HepG2 (cell line): ENCODE results near the gene PPM1H. TPM values are rescaled to one million over a fixed set of nuclear protein-coding genes. Genes with fewer than 3 reads are reported as not detected.
A peak's percentile ranks its signal among the peaks of the same experiment; 100 is the strongest.

Source experiments
- MATR3 ChIP-seq: sonication (generic); formaldehyde crosslinking; IDR thresholded peaks from 2 replicates; pipeline ENCODE4 v1.4.0; 2020; ENCODE audit warnings: missing genetic modification reagents
- NR2F1 ChIP-seq, 2 experiments: fragments of 450-650 bp in 1 of 2; formaldehyde crosslinking in 1 of 2; IDR thresholded peaks; 2 replicates each; pipeline versions ENCODE4 v1.5.0 to v1.6.1; 2016 to 2020; ENCODE audit warnings: mild to moderate bottlenecking in 1 of 2, missing compliant biosample characterization in 1 of 2, missing genetic modification reagents in 1 of 2, moderate library complexity in 1 of 2
- SETDB1 ChIP-seq: sonication (generic); formaldehyde crosslinking; IDR thresholded peaks from 2 replicates; pipeline ENCODE4 v1.5.1; 2020; ENCODE audit warnings: missing genetic modification reagents, mild to moderate bottlenecking, borderline replicate concordance
- SMARCE1 ChIP-seq: fragments of 450-650 bp; IDR thresholded peaks from 2 replicates; pipeline ENCODE4 v1.6.1; 2017; ENCODE audit warnings: borderline replicate concordance
- SRSF9 ChIP-seq: fragments of 200-400 bp; formaldehyde crosslinking; IDR thresholded peaks from 2 replicates; pipeline ENCODE4 v1.6.1; 2018; ENCODE audit warnings: borderline replicate concordance, mild to moderate bottlenecking, low read depth, low read length; ENCODE audit not compliant: insufficient read depth, poor library complexity, severe bottlenecking
- SRY ChIP-seq: sonication (generic); formaldehyde crosslinking; IDR thresholded peaks from 2 replicates; pipeline ENCODE4 v1.8.0; 2022; ENCODE audit warnings: mild to moderate bottlenecking, missing genetic modification reagents
- ZFP37 ChIP-seq: sonication (generic); formaldehyde crosslinking; IDR thresholded peaks from 2 replicates; pipeline ENCODE4 v1.4.0; 2020; ENCODE audit warnings: missing genetic modification reagents, borderline replicate concordance
- ZNF264 ChIP-seq: sonication (generic); formaldehyde crosslinking; IDR thresholded peaks from 2 replicates; pipeline ENCODE4 v1.4.0; 2020; ENCODE audit warnings: missing genetic modification reagents
- ZNF34 ChIP-seq: sonication (generic); formaldehyde crosslinking; IDR thresholded peaks from 2 replicates; pipeline ENCODE4 v1.4.0; 2020; ENCODE audit warnings: mild to moderate bottlenecking, missing genetic modification reagents, borderline replicate concordance
- ZNF577 ChIP-seq: sonication (generic); formaldehyde crosslinking; IDR thresholded peaks from 2 replicates; pipeline ENCODE4 v1.4.0; 2020; ENCODE audit warnings: mild to moderate bottlenecking, low read depth, missing genetic modification reagents, borderline replicate concordance
- ZNF746 ChIP-seq: sonication (generic); formaldehyde crosslinking; IDR thresholded peaks from 2 replicates; pipeline ENCODE4 v1.8.0; 2022; ENCODE audit warnings: mild to moderate bottlenecking, missing genetic modification reagents
- polyA plus RNA-seq, 8 experiments: library from polyadenylated mRNA; depleted of rRNA in 3 of 8; stranded (reverse) in 7 of 8; unstranded in 1 of 8; fragments of >200 nt; fragmentation: Illumina TruSeq in 4 of 8; extraction: Trizol in 4 of 8; gene quantifications; 2 replicates each; pipeline versions ENCODE4 v1.2.1 to v1.2.3, GENCODE V29; 2011 to 2016; ENCODE audit warnings: low read depth in 4 of 8, missing spikeins in 1 of 8, mixed read lengths in 1 of 8; ENCODE audit not compliant: insufficient read depth in 1 of 8
- total RNA-seq, 5 experiments: library from RNA; depleted of rRNA; stranded (reverse); fragments of >200 nt; fragmentation: Illumina TruSeq; extraction: Trizol; gene quantifications; 2 replicates each; pipeline ENCODE4 v1.2.3, GENCODE V29; 2016; ENCODE audit warnings: low read depth in 1 of 5
- TF ChIP-seq, protein P1 (sequence below): sonication (generic); formaldehyde crosslinking; IDR thresholded peaks from 2 replicates; pipeline ENCODE4 v1.5.1; 2020; ENCODE audit warnings: missing genetic modification reagents, mild to moderate bottlenecking, borderline replicate concordance
- TF ChIP-seq, protein P2 (sequence below): sonication (generic); formaldehyde crosslinking; IDR thresholded peaks from 2 replicates; pipeline ENCODE4 v1.5.0; 2020; ENCODE audit warnings: mild to moderate bottlenecking, missing genetic modification reagents, moderate library complexity
- TF ChIP-seq, protein P3 (sequence below): sonication (generic); formaldehyde crosslinking; conservative IDR thresholded peaks from 2 replicates; pipeline ENCODE4 v1.4.0; 2020; ENCODE audit warnings: mild to moderate bottlenecking, missing genetic modification reagents, moderate library complexity
- TF ChIP-seq, protein P4 (sequence below): sonication (generic); formaldehyde crosslinking; IDR thresholded peaks from 2 replicates; pipeline ENCODE4 v1.4.0; 2020; ENCODE audit warnings: missing genetic modification reagents, borderline replicate concordance
- TF ChIP-seq, protein P5 (sequence below): sonication (generic); formaldehyde crosslinking; IDR thresholded peaks from 2 replicates; pipeline ENCODE4 v1.9.0; 2021; ENCODE audit warnings: missing genetic modification reagents, borderline replicate concordance

PPM1H gene
- total and polyA plus RNA-seq, 2 of the 13 experiments (the other 11 are each of a cell fraction or from before 2014, with no cell fraction given): 29.1 to 38.1 TPM

DNA sequence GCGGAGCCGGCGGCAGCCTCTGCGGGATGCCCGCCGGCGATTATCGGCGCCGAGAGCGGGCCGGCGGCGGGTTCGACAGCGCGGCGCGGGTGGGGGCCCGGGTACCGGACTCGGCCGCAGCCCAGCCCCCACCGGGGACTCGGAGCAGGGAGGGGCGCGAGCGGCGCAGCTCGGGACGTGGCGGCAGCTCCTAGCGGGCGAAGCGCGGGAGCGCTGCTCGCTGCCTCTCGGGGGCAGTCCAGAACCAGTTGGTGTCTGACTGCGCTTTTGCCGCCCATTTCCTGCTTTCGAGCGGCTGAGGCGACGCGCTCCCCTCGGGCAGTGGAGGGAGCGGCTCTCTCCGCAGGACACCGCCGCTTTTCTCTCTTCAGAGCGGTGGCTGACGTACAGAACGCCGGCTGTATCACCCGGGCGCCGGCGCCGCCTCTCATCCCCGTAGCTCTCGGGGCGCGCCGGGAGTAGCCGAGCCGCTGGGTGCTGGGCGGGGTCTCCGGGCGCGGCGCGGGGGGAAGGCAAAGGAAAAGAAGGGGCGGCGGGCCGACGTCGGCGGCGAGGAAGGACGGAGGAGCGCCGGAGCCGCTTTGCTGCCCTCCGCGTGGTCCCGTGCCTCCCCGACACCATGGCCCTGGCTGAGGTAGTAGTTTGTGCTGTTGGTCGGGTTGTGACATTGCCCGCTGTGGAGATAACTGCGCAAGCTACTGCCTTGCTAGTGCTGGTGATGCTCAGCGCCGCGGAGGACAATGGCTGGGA, 331.7 kb downstream of the PPM1H start (continued):
- TF ChIP-seq, protein P1, sequence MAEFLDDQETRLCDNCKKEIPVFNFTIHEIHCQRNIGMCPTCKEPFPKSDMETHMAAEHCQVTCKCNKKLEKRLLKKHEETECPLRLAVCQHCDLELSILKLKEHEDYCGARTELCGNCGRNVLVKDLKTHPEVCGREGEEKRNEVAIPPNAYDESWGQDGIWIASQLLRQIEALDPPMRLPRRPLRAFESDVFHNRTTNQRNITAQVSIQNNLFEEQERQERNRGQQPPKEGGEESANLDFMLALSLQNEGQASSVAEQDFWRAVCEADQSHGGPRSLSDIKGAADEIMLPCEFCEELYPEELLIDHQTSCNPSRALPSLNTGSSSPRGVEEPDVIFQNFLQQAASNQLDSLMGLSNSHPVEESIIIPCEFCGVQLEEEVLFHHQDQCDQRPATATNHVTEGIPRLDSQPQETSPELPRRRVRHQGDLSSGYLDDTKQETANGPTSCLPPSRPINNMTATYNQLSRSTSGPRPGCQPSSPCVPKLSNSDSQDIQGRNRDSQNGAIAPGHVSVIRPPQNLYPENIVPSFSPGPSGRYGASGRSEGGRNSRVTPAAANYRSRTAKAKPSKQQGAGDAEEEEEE: no peak
- TF ChIP-seq, protein P2, sequence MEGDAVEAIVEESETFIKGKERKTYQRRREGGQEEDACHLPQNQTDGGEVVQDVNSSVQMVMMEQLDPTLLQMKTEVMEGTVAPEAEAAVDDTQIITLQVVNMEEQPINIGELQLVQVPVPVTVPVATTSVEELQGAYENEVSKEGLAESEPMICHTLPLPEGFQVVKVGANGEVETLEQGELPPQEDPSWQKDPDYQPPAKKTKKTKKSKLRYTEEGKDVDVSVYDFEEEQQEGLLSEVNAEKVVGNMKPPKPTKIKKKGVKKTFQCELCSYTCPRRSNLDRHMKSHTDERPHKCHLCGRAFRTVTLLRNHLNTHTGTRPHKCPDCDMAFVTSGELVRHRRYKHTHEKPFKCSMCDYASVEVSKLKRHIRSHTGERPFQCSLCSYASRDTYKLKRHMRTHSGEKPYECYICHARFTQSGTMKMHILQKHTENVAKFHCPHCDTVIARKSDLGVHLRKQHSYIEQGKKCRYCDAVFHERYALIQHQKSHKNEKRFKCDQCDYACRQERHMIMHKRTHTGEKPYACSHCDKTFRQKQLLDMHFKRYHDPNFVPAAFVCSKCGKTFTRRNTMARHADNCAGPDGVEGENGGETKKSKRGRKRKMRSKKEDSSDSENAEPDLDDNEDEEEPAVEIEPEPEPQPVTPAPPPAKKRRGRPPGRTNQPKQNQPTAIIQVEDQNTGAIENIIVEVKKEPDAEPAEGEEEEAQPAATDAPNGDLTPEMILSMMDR: peak; percentile 74
- TF ChIP-seq SETDB1 (CRISPR knock-in tag) (no peak), SRY (CRISPR knock-in tag) (no peak), SRSF9 (no peak), NR2F1 (CRISPR knock-in tag; IDR thresholded peaks at IDR 0.05) (no peak), MATR3 (CRISPR knock-in tag) (no peak), ZNF264 (0 out of 2 replicates have a peak, but pooled peaks have one; percentile 76), ZNF746 (no peak), ZFP37 (no peak; the same call in 1 of the 2 replicates), ZNF577 (CRISPR knock-in tag) (no peak), ZNF34 (CRISPR knock-in tag) (no peak; the same call in 1 of the 2 replicates), SMARCE1 (no peak)
- TF ChIP-seq, protein P3, sequence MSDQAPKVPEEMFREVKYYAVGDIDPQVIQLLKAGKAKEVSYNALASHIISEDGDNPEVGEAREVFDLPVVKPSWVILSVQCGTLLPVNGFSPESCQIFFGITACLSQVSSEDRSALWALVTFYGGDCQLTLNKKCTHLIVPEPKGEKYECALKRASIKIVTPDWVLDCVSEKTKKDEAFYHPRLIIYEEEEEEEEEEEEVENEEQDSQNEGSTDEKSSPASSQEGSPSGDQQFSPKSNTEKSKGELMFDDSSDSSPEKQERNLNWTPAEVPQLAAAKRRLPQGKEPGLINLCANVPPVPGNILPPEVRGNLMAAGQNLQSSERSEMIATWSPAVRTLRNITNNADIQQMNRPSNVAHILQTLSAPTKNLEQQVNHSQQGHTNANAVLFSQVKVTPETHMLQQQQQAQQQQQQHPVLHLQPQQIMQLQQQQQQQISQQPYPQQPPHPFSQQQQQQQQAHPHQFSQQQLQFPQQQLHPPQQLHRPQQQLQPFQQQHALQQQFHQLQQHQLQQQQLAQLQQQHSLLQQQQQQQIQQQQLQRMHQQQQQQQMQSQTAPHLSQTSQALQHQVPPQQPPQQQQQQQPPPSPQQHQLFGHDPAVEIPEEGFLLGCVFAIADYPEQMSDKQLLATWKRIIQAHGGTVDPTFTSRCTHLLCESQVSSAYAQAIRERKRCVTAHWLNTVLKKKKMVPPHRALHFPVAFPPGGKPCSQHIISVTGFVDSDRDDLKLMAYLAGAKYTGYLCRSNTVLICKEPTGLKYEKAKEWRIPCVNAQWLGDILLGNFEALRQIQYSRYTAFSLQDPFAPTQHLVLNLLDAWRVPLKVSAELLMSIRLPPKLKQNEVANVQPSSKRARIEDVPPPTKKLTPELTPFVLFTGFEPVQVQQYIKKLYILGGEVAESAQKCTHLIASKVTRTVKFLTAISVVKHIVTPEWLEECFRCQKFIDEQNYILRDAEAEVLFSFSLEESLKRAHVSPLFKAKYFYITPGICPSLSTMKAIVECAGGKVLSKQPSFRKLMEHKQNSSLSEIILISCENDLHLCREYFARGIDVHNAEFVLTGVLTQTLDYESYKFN (CRISPR knock-in tag): no peak
- TF ChIP-seq, protein P4, sequence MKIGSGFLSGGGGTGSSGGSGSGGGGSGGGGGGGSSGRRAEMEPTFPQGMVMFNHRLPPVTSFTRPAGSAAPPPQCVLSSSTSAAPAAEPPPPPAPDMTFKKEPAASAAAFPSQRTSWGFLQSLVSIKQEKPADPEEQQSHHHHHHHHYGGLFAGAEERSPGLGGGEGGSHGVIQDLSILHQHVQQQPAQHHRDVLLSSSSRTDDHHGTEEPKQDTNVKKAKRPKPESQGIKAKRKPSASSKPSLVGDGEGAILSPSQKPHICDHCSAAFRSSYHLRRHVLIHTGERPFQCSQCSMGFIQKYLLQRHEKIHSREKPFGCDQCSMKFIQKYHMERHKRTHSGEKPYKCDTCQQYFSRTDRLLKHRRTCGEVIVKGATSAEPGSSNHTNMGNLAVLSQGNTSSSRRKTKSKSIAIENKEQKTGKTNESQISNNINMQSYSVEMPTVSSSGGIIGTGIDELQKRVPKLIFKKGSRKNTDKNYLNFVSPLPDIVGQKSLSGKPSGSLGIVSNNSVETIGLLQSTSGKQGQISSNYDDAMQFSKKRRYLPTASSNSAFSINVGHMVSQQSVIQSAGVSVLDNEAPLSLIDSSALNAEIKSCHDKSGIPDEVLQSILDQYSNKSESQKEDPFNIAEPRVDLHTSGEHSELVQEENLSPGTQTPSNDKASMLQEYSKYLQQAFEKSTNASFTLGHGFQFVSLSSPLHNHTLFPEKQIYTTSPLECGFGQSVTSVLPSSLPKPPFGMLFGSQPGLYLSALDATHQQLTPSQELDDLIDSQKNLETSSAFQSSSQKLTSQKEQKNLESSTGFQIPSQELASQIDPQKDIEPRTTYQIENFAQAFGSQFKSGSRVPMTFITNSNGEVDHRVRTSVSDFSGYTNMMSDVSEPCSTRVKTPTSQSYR (CRISPR knock-in tag): peak; percentile 77; the same call in 1 of the 2 replicates
- TF ChIP-seq, protein P5, sequence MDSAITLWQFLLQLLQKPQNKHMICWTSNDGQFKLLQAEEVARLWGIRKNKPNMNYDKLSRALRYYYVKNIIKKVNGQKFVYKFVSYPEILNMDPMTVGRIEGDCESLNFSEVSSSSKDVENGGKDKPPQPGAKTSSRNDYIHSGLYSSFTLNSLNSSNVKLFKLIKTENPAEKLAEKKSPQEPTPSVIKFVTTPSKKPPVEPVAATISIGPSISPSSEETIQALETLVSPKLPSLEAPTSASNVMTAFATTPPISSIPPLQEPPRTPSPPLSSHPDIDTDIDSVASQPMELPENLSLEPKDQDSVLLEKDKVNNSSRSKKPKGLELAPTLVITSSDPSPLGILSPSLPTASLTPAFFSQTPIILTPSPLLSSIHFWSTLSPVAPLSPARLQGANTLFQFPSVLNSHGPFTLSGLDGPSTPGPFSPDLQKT: no peak
